GM12878 (cell line): ENCODE data around the gene PPP2R1B. TPM values are rescaled to one million over a fixed set of nuclear protein-coding genes. Genes with fewer than 3 reads are reported as not detected.
"Not testable (repeated sequence)": the region's sequence is repeated elsewhere in the genome, so short reads cannot be mapped to it uniquely, and the experiment has no call there.

ENCODE experiments used
- ATAC-seq: fragments of 200-7000 bp; cut with Tn5 transposase; 3 replicates; pipeline ENCODE4 v1.9.1; 2020; ENCODE audit warnings: mild to moderate bottlenecking, moderate library complexity
- BruUV-seq: library from RNA; stranded (reverse); fragments of 400-500 nt; replicated peaks from 2 replicates; lab custom pipeline; 2021; lab: Mats Ljungman, UMichigan
- CTCF ChIA-PET: fragments of 300-600 bp; sonication (Branson Sonifier 250); formaldehyde crosslinking; extraction: SDS; loops from one replicate; lab custom pipeline; 2021; ENCODE audit warnings: inconsistent platforms; lab: Yijun Ruan, JAX
- POLR2A ChIA-PET: fragments of 350-600 bp; formaldehyde crosslinking; extraction: SDS; loops from one replicate; lab custom pipeline; 2021; ENCODE audit warnings: inconsistent platforms; lab: Charles Lee
- RAD21 ChIA-PET: fragments of 300-600 bp; sonication (Branson Sonifier 250); formaldehyde crosslinking; loops from one replicate; lab custom pipeline; 2023; ENCODE audit warnings: antibody characterized with exemption; ENCODE audit not compliant: unreplicated experiment; lab: Charles Lee
- SMC1A ChIA-PET: fragments of 300-600 bp; sonication (Branson Sonifier 250); formaldehyde crosslinking; loops from one replicate; lab custom pipeline; 2023; ENCODE audit not compliant: unreplicated experiment, uncharacterized antibody; lab: Charles Lee
- DNase-seq: peaks from one replicate; pipeline ENCODE4 v3.0.0-alpha.2; 2011; ENCODE audit warnings: low read depth, low spot score
- FAIRE-seq: peaks from 3 replicates; lab custom pipeline; 2011; peaks lifted over from hg19 to GRCh38; lab: Jason Lieb, UNC
- H2AFZ ChIP-seq: 2 replicates; pipeline ENCODE4 v1.6.0; 2011; ENCODE audit warnings: low read depth, low read length, control low read depth; ENCODE audit not compliant: control insufficient read depth
- H3K27ac ChIP-seq: 2 replicates; pipeline ENCODE4 v1.5.1; 2011; ENCODE audit warnings: control low read depth; ENCODE audit not compliant: control insufficient read depth, insufficient read depth
- H3K27me3 ChIP-seq, 2 experiments: replicated peaks in 1 of 2; 2 replicates each; pipeline versions ENCODE4 v1.6.0 to v1.6.1; 2011; ENCODE audit warnings: low read length in 1 of 2; ENCODE audit not compliant: control insufficient read depth in 2 of 2, insufficient read depth in 2 of 2
- H3K36me3 ChIP-seq, 2 experiments: 2 replicates each; pipeline ENCODE4 v1.5.1; 2011; ENCODE audit warnings: low read length in 1 of 2; ENCODE audit not compliant: control insufficient read depth in 2 of 2, insufficient read depth in 2 of 2
- H3K4me1 ChIP-seq: 2 replicates; pipeline ENCODE4 v1.6.1; 2011; ENCODE audit warnings: mild to moderate bottlenecking, low read length, moderate library complexity, mixed read lengths; ENCODE audit not compliant: control insufficient read depth, insufficient read depth
- H3K4me2 ChIP-seq: 2 replicates; pipeline ENCODE4 v1.6.0; 2011; ENCODE audit warnings: control low read depth; ENCODE audit not compliant: control insufficient read depth, insufficient read depth
- H3K4me3 ChIP-seq: fragments of 200-600 bp; sonication (generic); 2 replicates; pipeline ENCODE4 v1.5.1; 2016
- H3K79me2 ChIP-seq: 2 replicates; pipeline ENCODE4 v1.6.0; 2011; ENCODE audit warnings: low read length; ENCODE audit not compliant: control insufficient read depth, insufficient read depth
- H3K9ac ChIP-seq: 2 replicates; pipeline ENCODE4 v1.8.0; 2011; ENCODE audit warnings: low read length, control low read depth, mixed read lengths; ENCODE audit not compliant: control insufficient read depth, insufficient read depth
- H3K9me3 ChIP-seq: replicated peaks from 3 replicates; pipeline ENCODE4 v1.5.1; 2011; ENCODE audit warnings: mild to moderate bottlenecking, low read length; ENCODE audit not compliant: control insufficient read depth, insufficient read depth
- H4K20me1 ChIP-seq: 2 replicates; pipeline ENCODE4 v1.6.0; 2011; ENCODE audit not compliant: control insufficient read depth, insufficient read depth
- MEF2B ChIP-seq: fragments of 450-650 bp; IDR thresholded peaks from 2 replicates; pipeline ENCODE4 v1.6.1; 2018; ENCODE audit warnings: mild to moderate bottlenecking, moderate library complexity; ENCODE audit not compliant: partially characterized antibody, poor library complexity, severe bottlenecking
- NFXL1 ChIP-seq: fragments of 450-650 bp; IDR thresholded peaks from 2 replicates; pipeline ENCODE4 v1.6.1; 2017; ENCODE audit warnings: antibody characterized with exemption, mild to moderate bottlenecking, borderline replicate concordance
- PML ChIP-seq: IDR thresholded peaks from 2 replicates; pipeline ENCODE4 v1.6.1; 2012; ENCODE audit warnings: low read length, inconsistent platforms
- POLR2AphosphoS5 ChIP-seq: IDR thresholded peaks from 2 replicates; pipeline ENCODE4 v1.6.1; 2011; ENCODE audit warnings: mild to moderate bottlenecking, low read length, inconsistent platforms
- RBBP5 ChIP-seq: fragments of 200-600 bp; sonication (generic); conservative IDR thresholded peaks from 2 replicates; pipeline ENCODE4 v1.6.1; 2016
- YBX1 ChIP-seq: fragments of 450-650 bp; IDR thresholded peaks from 2 replicates; pipeline ENCODE4 v1.6.1; 2016; ENCODE audit warnings: antibody characterized with exemption
- WGBS: methylation state at CpG from one replicate; pipeline ENCODE4 v1.1.6; 2016; ENCODE audit warnings: low lambda C conversion rate; ENCODE audit not compliant: insufficient replicate concordance, insufficient coverage; ENCODE audit errors: missing lambda C conversion rate; 5-methylcytosine and 5-hydroxymethylcytosine counted together
- in situ Hi-C: fragments of 300-500 bp; cut with MboI; formaldehyde crosslinking; loops from 9 replicates; pipeline ENCODE4 v1.14.3; 2018; ENCODE audit warnings: mixed read lengths
- intact Hi-C: fragments of 100-400 bp; cut with micrococcal nuclease; formaldehyde crosslinking; loops from one replicate; pipeline ENCODE4 v1.14.2; 2022; ENCODE audit not compliant: unreplicated experiment
- polyA plus RNA-seq, 11 experiments: library from polyadenylated mRNA; depleted of rRNA in 4 of 11; unstranded in 6 of 11; stranded (reverse) in 5 of 11; fragments of >200 nt; fragmentation: Nextera tagmentation in 4 of 11; fragmentation: Illumina TruSeq in 1 of 11; extraction: Ambion mirVana in 4 of 11; extraction: Trizol in 1 of 11; gene quantifications; 1 replicate in 1 of 11; 2 replicates in 10 of 11; pipeline versions ENCODE4 v1.2.1 to v1.2.3, GENCODE V29; 2011 to 2016; ENCODE audit warnings: inconsistent platforms in 2 of 11, missing spikeins in 2 of 11, low read depth in 1 of 11
- total RNA-seq, 4 experiments: library from RNA; depleted of rRNA in 3 of 4; stranded (reverse); fragments of >200 nt in 3 of 4; fragmentation: Illumina TruSeq in 1 of 4; extraction: Trizol in 1 of 4; gene quantifications; 2 replicates each; pipeline versions ENCODE4 v1.2.1 to v1.2.3, GENCODE V29; 2013 to 2021
- TF ChIP-seq, protein P1 (sequence below): fragments of 450-650 bp; IDR thresholded peaks from 2 replicates; pipeline ENCODE4 v1.6.1; 2017; ENCODE audit warnings: mild to moderate bottlenecking, moderate library complexity
- TF ChIP-seq, protein P2 (sequence below): fragments of 450-650 bp; IDR thresholded peaks from 2 replicates; pipeline ENCODE4 v1.6.1; 2016; ENCODE audit warnings: mild to moderate bottlenecking

The PPP2R1B gene
- total and polyA plus RNA-seq, 10 of the 15 experiments (the other 5 are each of a cell fraction or from before 2014, with no cell fraction given), result 26.6 to 68.2 (median 35.7) TPM

DNA sequence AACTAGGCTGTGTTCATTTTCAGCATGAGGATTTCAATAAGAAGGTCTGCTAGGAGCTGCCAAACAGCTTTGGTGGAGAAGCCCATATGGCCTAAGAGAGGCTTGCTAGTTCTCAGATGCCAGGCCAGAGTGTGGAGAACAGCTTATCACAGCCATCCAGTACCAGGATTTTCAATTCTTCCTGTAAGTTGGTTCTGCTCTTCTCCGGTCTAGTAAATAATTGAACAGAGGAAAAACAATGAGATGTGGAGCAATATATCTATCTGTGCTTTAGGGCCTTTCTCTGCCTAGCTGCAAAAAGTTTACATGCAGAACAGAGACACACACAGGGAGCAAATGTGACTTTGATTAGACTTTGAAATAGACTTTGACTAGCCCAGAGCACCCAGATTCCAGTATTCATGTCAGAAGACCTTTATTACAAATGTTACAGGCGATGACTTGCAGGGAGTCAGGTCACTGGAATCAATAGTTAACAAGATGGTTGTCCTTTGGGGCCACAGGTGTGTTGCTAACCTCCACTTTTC lies 19.8 kb upstream of the PPP2R1B start (continued):
- TF ChIP-seq, protein P1, sequence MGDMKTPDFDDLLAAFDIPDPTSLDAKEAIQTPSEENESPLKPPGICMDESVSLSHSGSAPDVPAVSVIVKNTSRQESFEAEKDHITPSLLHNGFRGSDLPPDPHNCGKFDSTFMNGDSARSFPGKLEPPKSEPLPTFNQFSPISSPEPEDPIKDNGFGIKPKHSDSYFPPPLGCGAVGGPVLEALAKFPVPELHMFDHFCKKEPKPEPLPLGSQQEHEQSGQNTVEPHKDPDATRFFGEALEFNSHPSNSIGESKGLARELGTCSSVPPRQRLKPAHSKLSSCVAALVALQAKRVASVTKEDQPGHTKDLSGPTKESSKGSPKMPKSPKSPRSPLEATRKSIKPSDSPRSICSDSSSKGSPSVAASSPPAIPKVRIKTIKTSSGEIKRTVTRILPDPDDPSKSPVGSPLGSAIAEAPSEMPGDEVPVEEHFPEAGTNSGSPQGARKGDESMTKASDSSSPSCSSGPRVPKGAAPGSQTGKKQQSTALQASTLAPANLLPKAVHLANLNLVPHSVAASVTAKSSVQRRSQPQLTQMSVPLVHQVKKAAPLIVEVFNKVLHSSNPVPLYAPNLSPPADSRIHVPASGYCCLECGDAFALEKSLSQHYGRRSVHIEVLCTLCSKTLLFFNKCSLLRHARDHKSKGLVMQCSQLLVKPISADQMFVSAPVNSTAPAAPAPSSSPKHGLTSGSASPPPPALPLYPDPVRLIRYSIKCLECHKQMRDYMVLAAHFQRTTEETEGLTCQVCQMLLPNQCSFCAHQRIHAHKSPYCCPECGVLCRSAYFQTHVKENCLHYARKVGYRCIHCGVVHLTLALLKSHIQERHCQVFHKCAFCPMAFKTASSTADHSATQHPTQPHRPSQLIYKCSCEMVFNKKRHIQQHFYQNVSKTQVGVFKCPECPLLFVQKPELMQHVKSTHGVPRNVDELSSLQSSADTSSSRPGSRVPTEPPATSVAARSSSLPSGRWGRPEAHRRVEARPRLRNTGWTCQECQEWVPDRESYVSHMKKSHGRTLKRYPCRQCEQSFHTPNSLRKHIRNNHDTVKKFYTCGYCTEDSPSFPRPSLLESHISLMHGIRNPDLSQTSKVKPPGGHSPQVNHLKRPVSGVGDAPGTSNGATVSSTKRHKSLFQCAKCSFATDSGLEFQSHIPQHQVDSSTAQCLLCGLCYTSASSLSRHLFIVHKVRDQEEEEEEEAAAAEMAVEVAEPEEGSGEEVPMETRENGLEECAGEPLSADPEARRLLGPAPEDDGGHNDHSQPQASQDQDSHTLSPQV, result no peak

DNA sequence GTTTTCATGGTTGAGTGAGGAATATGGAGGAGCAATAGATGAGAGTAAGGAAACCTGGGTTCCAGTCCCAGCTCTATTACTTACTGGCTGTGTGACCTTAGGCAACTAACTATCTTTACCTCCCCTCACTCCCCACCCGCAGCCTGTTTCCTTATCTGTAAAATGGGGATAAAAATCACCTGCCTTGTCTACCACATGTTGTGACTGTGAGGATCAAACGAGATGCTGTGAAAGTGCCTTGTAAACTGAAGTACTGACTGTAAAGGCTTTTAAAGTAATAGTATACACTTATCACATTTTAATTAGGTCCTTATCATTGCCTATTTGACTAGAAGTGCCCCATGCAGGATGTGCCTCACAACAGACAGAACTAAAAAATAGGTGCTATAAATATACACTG lies 18.9 kb upstream of the PPP2R1B start:
- TF ChIP-seq RBBP5, result no peak
- no peak for TF ChIP-seq PML
- no peak for TF ChIP-seq POLR2AphosphoS5
- TF ChIP-seq YBX1, result no peak
- TF ChIP-seq MEF2B, result no peak
- TF ChIP-seq, protein P2, sequence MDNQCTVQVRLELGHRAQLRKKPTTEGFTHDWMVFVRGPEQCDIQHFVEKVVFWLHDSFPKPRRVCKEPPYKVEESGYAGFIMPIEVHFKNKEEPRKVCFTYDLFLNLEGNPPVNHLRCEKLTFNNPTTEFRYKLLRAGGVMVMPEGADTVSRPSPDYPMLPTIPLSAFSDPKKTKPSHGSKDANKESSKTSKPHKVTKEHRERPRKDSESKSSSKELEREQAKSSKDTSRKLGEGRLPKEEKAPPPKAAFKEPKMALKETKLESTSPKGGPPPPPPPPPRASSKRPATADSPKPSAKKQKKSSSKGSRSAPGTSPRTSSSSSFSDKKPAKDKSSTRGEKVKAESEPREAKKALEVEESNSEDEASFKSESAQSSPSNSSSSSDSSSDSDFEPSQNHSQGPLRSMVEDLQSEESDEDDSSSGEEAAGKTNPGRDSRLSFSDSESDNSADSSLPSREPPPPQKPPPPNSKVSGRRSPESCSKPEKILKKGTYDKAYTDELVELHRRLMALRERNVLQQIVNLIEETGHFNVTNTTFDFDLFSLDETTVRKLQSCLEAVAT, result no peak
- TF ChIP-seq NFXL1, result no peak
- WGBS, result 93% methylated on average over 2 of the region's 2 CpGs
- H3K36me3 ChIP-seq, result peaks cover 0 to 8% of the 10 kb centered on the region in 2 experiments
- no peak overlapping the region for H3K4me2 ChIP-seq
- no peaks in the 10 kb centered on the region for H3K27me3 ChIP-seq
- H2AFZ ChIP-seq, result no peak overlapping the region
- BruUV-seq, result no TSS peak
- ChIA-PET POLR2A (no interaction called here), CTCF (interaction anchor here (1.1 to 1.9 kb wide), 3 partner anchors 10 to 57 kb away, joined by 3 to 4 read pairs (median 3); no protein-coding TSS in a partner anchor), RAD21 (interaction anchor here (1.5 kb wide), 1 partner anchor 8 kb away, joined by 4 read pairs; no protein-coding TSS in a partner anchor), SMC1A (interaction anchor here (2.0 kb wide), 2 partner anchors 8 to 11 kb away, joined by 6 to 10 read pairs; no protein-coding TSS in a partner anchor)
- ATAC-seq (no peak), DNase-seq (no peak), FAIRE-seq (no peak)
- H3K79me2 ChIP-seq, result no peaks in the 10 kb centered on the region
- H3K27ac ChIP-seq, result no peak overlapping the region
- no peaks in the 10 kb centered on the region for H3K4me1 ChIP-seq
- H3K9ac ChIP-seq, result no peak overlapping the region
- in situ Hi-C loops (no loop called here), intact Hi-C loops (no loop called here)
- H3K4me3 ChIP-seq, result no peak overlapping the region
- no peaks in the 10 kb centered on the region for H4K20me1 ChIP-seq
- no peaks in the 10 kb centered on the region for H3K9me3 ChIP-seq

DNA sequence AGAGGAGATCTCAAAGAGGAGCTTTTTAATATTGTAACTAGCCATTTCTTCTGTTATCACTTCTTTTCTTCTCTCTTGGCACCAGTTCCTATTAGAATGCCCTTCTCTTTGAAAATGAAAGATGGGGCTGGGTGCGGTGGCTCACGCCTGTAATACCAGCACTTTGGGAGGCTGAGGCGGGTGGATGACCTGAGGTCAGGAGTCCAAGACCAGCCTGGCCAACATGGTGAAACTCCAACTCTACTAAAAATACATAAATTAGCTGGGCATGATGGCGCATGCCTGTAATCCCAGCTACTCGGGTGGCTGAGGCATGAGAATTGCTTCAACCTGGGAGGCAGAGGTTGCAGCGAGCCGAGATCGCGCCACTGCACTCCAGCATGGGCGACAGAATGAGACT lies 18.1 kb upstream of the PPP2R1B start:
- DNase-seq, H3K4me3 ChIP-seq, H2AFZ ChIP-seq, in situ Hi-C loops, H3K4me2 ChIP-seq, intact Hi-C loops, H3K79me2 ChIP-seq, FAIRE-seq, H4K20me1 ChIP-seq, H3K4me1 ChIP-seq, H3K27ac ChIP-seq, ATAC-seq, H3K36me3 ChIP-seq, BruUV-seq, H3K9ac ChIP-seq, H3K27me3 ChIP-seq, POLR2A ChIA-PET, H3K9me3 ChIP-seq: not testable (repeated sequence)
- CTCF ChIA-PET, result interaction anchor here (1.9 kb wide), 1 partner anchor 58 kb away, joined by 4 read pairs; no protein-coding TSS in a partner anchor
- RAD21 ChIA-PET, result interaction anchor here (1.3 kb wide), 1 partner anchor 48 kb away, joined by 3 read pairs; no protein-coding TSS in a partner anchor
- SMC1A ChIA-PET, result interaction anchor here (2.0 to 2.2 kb wide), 2 partner anchors 17 to 49 kb away, joined by 5 to 6 read pairs; no protein-coding TSS in a partner anchor
- WGBS, result 98% methylated on average over 10 of the region's 10 CpGs
